ENCODE data around the gene MKS1. TPM values are rescaled to one million over a fixed set of nuclear protein-coding genes. Genes with fewer than 3 reads are reported as not detected.

Gene MKS1
- total and polyA plus RNA-seq, 2 of the 8 experiments (the other 6 are each of a cell fraction or from before 2014, with no cell fraction given): 12.0 to 21.7 TPM

- no peak for TF ChIP-seq CHD7 (IDR thresholded peaks at IDR 0.05; ENCODE audit: insufficient replicate concordance, low read length)
- no peak for TF ChIP-seq JUN (IDR thresholded peaks at IDR 0.05; ENCODE audit: low read depth, low read length)
- TF ChIP-seq CTBP2 (IDR thresholded peaks at IDR 0.05; ENCODE audit: borderline replicate concordance, insufficient read depth, insufficient read length, low read length): no peak
- no peak for TF ChIP-seq CTCF (IDR thresholded peaks at IDR 0.05; ENCODE audit: control extremely low read depth in 1 of 3, insufficient read depth in 1 of 3, low read depth in 1 of 3, low read length in 3 of 3)
- TF ChIP-seq ZNF274 (IDR thresholded peaks at IDR 0.05; ENCODE audit: borderline replicate concordance, extremely low read depth, low read length): no peak
Observed at GRCh38 chr17:58227733-58228132, 8.7 kb upstream of the MKS1 start (continued).

All from H1 (cell line).